Endothelial cell of umbilical vein (primary cell): ENCODE results near the gene VRTN.

Experiments
- CTCF ChIP-seq, 2 donors: IDR thresholded peaks; 1 replicate in 1 of 2; 2 replicates in 1 of 2; pipeline ENCODE4 v1.5.1; 2011; ENCODE audit warnings: low read length in 2 of 2, mild to moderate bottlenecking in 2 of 2, moderate library complexity in 2 of 2, control low read depth in 1 of 2, inconsistent platforms in 1 of 2, low read depth in 1 of 2; ENCODE audit not compliant: insufficient read depth in 1 of 2; ENCODE audit errors: extremely low read depth in 1 of 2
- EZH2 ChIP-seq: IDR thresholded peaks from 2 replicates; pipeline ENCODE4 v1.6.1; 2012; ENCODE audit warnings: borderline replicate concordance, low read depth, mild to moderate bottlenecking, moderate library complexity, low read length, inconsistent platforms; ENCODE audit not compliant: severe bottlenecking
- FOS ChIP-seq: IDR thresholded peaks from 2 replicates; pipeline ENCODE4 v1.6.1; 2011; ENCODE audit warnings: mild to moderate bottlenecking, low read length, moderate library complexity, borderline replicate concordance; ENCODE audit not compliant: insufficient read depth
- GATA2 ChIP-seq: IDR thresholded peaks from 2 replicates; pipeline ENCODE4 v1.7.0; 2011; ENCODE audit warnings: low read depth, mild to moderate bottlenecking, moderate library complexity, mixed read lengths, low read length; ENCODE audit not compliant: insufficient read length, insufficient read depth
- JUN ChIP-seq: IDR thresholded peaks from 2 replicates; pipeline ENCODE4 v1.6.1; 2011; ENCODE audit warnings: borderline replicate concordance, low read depth; ENCODE audit not compliant: insufficient read length, insufficient read depth
- MYC ChIP-seq: IDR thresholded peaks from one replicate; pipeline ENCODE4 v1.6.1; 2011; ENCODE audit warnings: mild to moderate bottlenecking, low read depth, low read length
- POLR2A ChIP-seq: IDR thresholded peaks from 2 replicates; pipeline ENCODE4 v1.6.1; 2012; ENCODE audit warnings: low read depth, mild to moderate bottlenecking, control low read depth, low read length
- POLR2AphosphoS5 ChIP-seq: IDR thresholded peaks from 2 replicates; pipeline ENCODE4 v1.6.1; 2012; ENCODE audit warnings: low read depth, mild to moderate bottlenecking, control low read depth, low read length, moderate library complexity; ENCODE audit not compliant: insufficient read depth
- TF ChIP-seq, protein P1 (sequence below): IDR thresholded peaks from 2 replicates; pipeline ENCODE4 v1.6.1; 2011; ENCODE audit not compliant: insufficient read depth, insufficient read length

- no peak for TF ChIP-seq POLR2A
- no peak for TF ChIP-seq CTCF (IDR thresholded peaks at IDR 0.05; ENCODE audit: extremely low read depth in 1 of 2, insufficient read depth in 1 of 2, low read depth in 1 of 2, low read length in 2 of 2)
- no peak for TF ChIP-seq FOS
- TF ChIP-seq JUN: no peak
- no peak for TF ChIP-seq EZH2
- TF ChIP-seq, protein P1, sequence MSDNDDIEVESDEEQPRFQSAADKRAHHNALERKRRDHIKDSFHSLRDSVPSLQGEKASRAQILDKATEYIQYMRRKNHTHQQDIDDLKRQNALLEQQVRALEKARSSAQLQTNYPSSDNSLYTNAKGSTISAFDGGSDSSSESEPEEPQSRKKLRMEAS: no peak
- TF ChIP-seq POLR2AphosphoS5: no peak
- no peak for TF ChIP-seq MYC
- TF ChIP-seq GATA2: no peak
These were observed 19.8 kb downstream of the VRTN start for GRCh38 chr14:74368026-74368425.
